Chondrocyte (in vitro differentiated cells): ENCODE results near the gene CASP2. TPM values are rescaled to one million over a fixed set of nuclear protein-coding genes. Genes with fewer than 3 reads are reported as not detected.

Source experiments
- DNase-seq: peaks from one replicate; pipeline ENCODE4 v3.0.0; 2021; ENCODE audit warnings: mixed read lengths, low spot score
- H3K27ac Mint-ChIP-seq: one replicate; pipeline ENCODE4 v1.8.0; 2021; ENCODE audit warnings: mild to moderate bottlenecking, moderate library complexity, mixed read lengths; ENCODE audit not compliant: unreplicated experiment
- H3K27me3 Mint-ChIP-seq: 2 replicates; pipeline ENCODE4 v1.8.0; 2021; ENCODE audit warnings: low read depth, mixed read lengths
- H3K36me3 Mint-ChIP-seq: 2 replicates; pipeline ENCODE4 v1.8.0; 2021; ENCODE audit warnings: low read depth, mixed read lengths
- H3K4me1 Mint-ChIP-seq: 2 replicates; pipeline ENCODE4 v1.8.0; 2021; ENCODE audit warnings: low read depth, mild to moderate bottlenecking, mixed read lengths
- H3K4me3 Mint-ChIP-seq: one replicate; pipeline ENCODE4 v1.8.0; 2021; ENCODE audit warnings: mild to moderate bottlenecking, moderate library complexity, mixed read lengths; ENCODE audit not compliant: unreplicated experiment
- H3K9me3 Mint-ChIP-seq: 2 replicates; pipeline ENCODE4 v1.8.0; 2021; ENCODE audit warnings: low read depth, mixed read lengths
- CTCF ChIP-seq: fragments of 200-600 bp; sonication (generic); IDR thresholded peaks from 2 replicates; pipeline ENCODE4 v1.5.0; 2021; ENCODE audit warnings: antibody characterized with exemption, mild to moderate bottlenecking, moderate library complexity
- total RNA-seq: library from RNA; stranded (reverse); gene quantifications from 3 replicates; pipeline ENCODE4 v1.2.1, GENCODE V29; 2021

The CASP2 gene
- total RNA-seq, 1 donor from 2014 or later = 30.3 TPM

DNA sequence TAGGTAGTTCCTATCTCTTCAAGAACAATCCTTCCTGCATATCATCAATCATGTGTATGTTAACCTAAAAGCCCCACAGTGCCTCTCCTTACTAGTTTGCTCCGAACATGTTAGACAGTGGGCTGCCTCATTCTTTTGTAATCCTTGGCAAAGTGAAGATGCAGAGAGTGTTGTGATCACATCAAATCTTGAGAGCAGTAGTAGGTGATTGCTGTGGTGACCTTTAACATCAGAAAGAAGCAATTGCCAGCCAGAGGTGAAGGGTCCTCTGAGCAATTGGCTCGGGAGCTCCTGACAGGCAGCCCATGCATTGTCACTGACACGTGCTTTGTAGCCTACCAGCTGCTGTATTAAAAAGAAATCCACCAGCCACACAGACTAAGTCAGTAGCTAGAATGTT lies 44.5 kb upstream of the CASP2 start:
- peaks cover 3% of the 10 kb centered on the region for H3K27me3 Mint-ChIP-seq
- no peak for DNase-seq
- no peak overlapping the region for H3K27ac Mint-ChIP-seq
- no peak overlapping the region for H3K4me3 Mint-ChIP-seq
- H3K9me3 Mint-ChIP-seq = no peaks in the 10 kb centered on the region
- H3K4me1 Mint-ChIP-seq = peaks cover 18% of the 10 kb centered on the region
- TF ChIP-seq CTCF = no peak
- no peaks in the 10 kb centered on the region for H3K36me3 Mint-ChIP-seq

DNA sequence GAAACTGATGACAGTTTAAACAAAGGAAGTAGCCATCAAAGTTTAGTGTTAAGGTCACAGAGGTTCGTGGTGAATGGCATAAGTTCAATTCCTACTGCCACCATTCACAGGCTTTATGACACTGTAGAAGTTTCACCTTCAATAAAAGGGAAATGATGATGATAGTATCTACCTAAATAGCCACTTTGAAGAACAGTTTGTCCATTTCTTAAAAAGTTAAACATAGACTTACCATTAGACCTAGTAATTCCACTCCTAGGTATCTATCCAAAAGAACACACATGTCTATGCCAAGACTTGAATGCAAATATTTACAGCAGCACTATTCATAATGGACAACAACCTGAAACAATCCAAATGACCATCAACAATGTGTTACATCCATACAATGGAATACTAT lies 43.8 kb upstream of the CASP2 start:
- peaks cover 3% of the 10 kb centered on the region for H3K27me3 Mint-ChIP-seq
- peaks cover 14% of the 10 kb centered on the region for H3K4me1 Mint-ChIP-seq
- DNase-seq = no peak
- no peak overlapping the region for H3K4me3 Mint-ChIP-seq
- TF ChIP-seq CTCF = no peak
- H3K9me3 Mint-ChIP-seq = no peaks in the 10 kb centered on the region
- no peak overlapping the region for H3K27ac Mint-ChIP-seq
- peaks cover 2% of the 10 kb centered on the region for H3K36me3 Mint-ChIP-seq

GRCh38 chr7:143245123-143245522 lies 43.0 kb upstream of the CASP2 start:
- DNase-seq = no peak
- Mint-ChIP-seq H3K27me3 (peaks cover 3% of the 10 kb centered on the region), H3K36me3 (peaks cover 2% of the 10 kb centered on the region), H3K4me1 (peaks cover 9% of the 10 kb centered on the region), H3K9me3 (no peaks in the 10 kb centered on the region), H3K27ac (no peak overlapping the region), H3K4me3 (no peak overlapping the region)
- no peak for TF ChIP-seq CTCF

GRCh38 chr7:143247372-143247771 lies 40.8 kb upstream of the CASP2 start:
- Mint-ChIP-seq H3K9me3 (peaks cover 3% of the 10 kb centered on the region), H3K4me3 (no peak overlapping the region), H3K36me3 (peaks cover 2% of the 10 kb centered on the region), H3K27me3 (peaks cover 3% of the 10 kb centered on the region), H3K4me1 (no peaks in the 10 kb centered on the region), H3K27ac (no peak overlapping the region)
- no peak for TF ChIP-seq CTCF
- no peak for DNase-seq

GRCh38 chr7:143248761-143249354 lies 39.3 kb upstream of the CASP2 start:
- no peak for TF ChIP-seq CTCF
- Mint-ChIP-seq H3K4me1 (no peaks in the 10 kb centered on the region), H3K27me3 (peaks cover 3% of the 10 kb centered on the region), H3K9me3 (peaks cover 10% of the 10 kb centered on the region), H3K36me3 (peaks cover 8% of the 10 kb centered on the region), H3K27ac (no peak overlapping the region), H3K4me3 (no peak overlapping the region)
- no peak for DNase-seq
